Suprapubic skin (tissue), 4 donors: ENCODE results near the gene BNC1. TPM values are rescaled to one million over a fixed set of nuclear protein-coding genes. Genes with fewer than 3 reads are reported as not detected.

ENCODE experiments used
- DNase-seq, 2 donors: peaks; one replicate each; pipeline ENCODE4 v3.0.0-alpha.2; 2019; ENCODE audit warnings: low spot score in 2 of 2
- H3K27ac ChIP-seq: fragments of 200-600 bp; sonication (generic); one replicate; pipeline ENCODE4 v1.5.1; 2019
- H3K27me3 ChIP-seq: fragments of 200-600 bp; sonication (generic); one replicate; pipeline ENCODE4 v1.5.1; 2019
- H3K36me3 ChIP-seq: fragments of 200-600 bp; sonication (generic); one replicate; pipeline ENCODE4 v1.5.1; 2019
- H3K4me1 ChIP-seq: fragments of 200-600 bp; sonication (generic); one replicate; pipeline ENCODE4 v1.5.1; 2019
- H3K4me3 ChIP-seq: fragments of 200-600 bp; sonication (generic); one replicate; pipeline ENCODE4 v1.5.1; 2019; ENCODE audit warnings: mild to moderate bottlenecking
- H3K9me3 ChIP-seq: fragments of 200-600 bp; sonication (generic); one replicate; pipeline ENCODE4 v1.5.1; 2019
- EP300 ChIP-seq: sonication (generic); formaldehyde crosslinking; IDR thresholded peaks from one replicate; pipeline ENCODE4 v1.6.1; 2017; ENCODE audit warnings: antibody characterized with exemption
- POLR2A ChIP-seq, 2 donors: fragments of 450-650 bp; IDR thresholded peaks; one replicate each; pipeline ENCODE4 v1.6.1; 2017; ENCODE audit warnings: antibody characterized with exemption in 2 of 2, mild to moderate bottlenecking in 2 of 2, moderate library complexity in 2 of 2
- POLR2AphosphoS5 ChIP-seq, 3 donors: sonication (generic); formaldehyde crosslinking; IDR thresholded peaks; one replicate each; pipeline ENCODE4 v1.6.1; 2017; ENCODE audit warnings: antibody characterized with exemption in 3 of 3
- WGBS: methylation state at CpG from one replicate; pipeline ENCODE4 v1.1.5; 2018; 5-methylcytosine and 5-hydroxymethylcytosine counted together
- total RNA-seq, 4 donors: library from RNA; depleted of rRNA; stranded (reverse); fragments of >200 nt; gene quantifications; one replicate each; pipeline ENCODE4 v1.1.0, GENCODE V29; 2016
- TF ChIP-seq, protein P1 (sequence below), 2 donors: fragments of 200-600 bp in 1 of 2; fragments of 450-650 bp in 1 of 2; sonication (generic) in 1 of 2; IDR thresholded peaks; one replicate each; pipeline ENCODE4 v1.5.1; 2016 to 2019; ENCODE audit warnings: antibody characterized with exemption in 2 of 2, mild to moderate bottlenecking in 1 of 2, moderate library complexity in 1 of 2

The BNC1 gene
- total RNA-seq, 4 donors from 2014 or later: 28.3 to 72.4 (median 48.8) TPM

DNA sequence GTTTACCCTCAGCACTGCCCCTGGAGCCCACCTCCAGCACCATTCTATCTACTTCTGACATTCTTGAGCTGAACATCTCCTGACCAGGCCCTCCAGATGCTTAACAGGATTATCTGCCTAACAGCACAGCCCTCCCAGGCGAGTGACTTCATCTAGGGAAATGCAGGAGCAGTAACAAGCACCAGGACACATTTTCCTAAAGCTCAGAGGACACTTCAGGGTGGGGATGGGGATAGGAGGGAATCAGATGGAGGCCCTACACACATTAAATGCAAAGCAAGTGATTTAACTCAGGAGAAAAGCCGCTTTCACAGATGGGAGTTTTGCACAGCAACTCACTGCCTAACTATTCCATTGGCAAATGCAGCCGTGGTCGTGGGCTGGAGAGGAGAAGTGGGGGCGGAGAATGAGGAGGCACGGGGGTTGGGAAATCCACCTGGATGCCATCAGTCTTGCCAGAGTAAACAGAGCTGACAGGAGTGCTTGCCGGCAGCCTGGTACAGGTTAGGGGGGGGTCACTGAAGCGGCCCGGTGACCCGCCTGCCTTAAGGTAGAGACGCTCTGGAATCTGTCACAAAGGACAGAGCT, 21.3 kb upstream of the BNC1 start:
- WGBS: 35% methylated on average over 11 of the region's 11 CpGs
- Histone ChIP-seq H3K4me3 (no peak overlapping the region), H3K36me3 (no peaks in the 10 kb centered on the region), H3K27ac (peak overlapping the region; percentile 26), H3K27me3 (peaks cover 14% of the 10 kb centered on the region), H3K9me3 (no peaks in the 10 kb centered on the region), H3K4me1 (peaks cover 15% of the 10 kb centered on the region)
- TF ChIP-seq, protein P1, sequence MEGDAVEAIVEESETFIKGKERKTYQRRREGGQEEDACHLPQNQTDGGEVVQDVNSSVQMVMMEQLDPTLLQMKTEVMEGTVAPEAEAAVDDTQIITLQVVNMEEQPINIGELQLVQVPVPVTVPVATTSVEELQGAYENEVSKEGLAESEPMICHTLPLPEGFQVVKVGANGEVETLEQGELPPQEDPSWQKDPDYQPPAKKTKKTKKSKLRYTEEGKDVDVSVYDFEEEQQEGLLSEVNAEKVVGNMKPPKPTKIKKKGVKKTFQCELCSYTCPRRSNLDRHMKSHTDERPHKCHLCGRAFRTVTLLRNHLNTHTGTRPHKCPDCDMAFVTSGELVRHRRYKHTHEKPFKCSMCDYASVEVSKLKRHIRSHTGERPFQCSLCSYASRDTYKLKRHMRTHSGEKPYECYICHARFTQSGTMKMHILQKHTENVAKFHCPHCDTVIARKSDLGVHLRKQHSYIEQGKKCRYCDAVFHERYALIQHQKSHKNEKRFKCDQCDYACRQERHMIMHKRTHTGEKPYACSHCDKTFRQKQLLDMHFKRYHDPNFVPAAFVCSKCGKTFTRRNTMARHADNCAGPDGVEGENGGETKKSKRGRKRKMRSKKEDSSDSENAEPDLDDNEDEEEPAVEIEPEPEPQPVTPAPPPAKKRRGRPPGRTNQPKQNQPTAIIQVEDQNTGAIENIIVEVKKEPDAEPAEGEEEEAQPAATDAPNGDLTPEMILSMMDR (IDR thresholded peaks at IDR 0.05): no peak
- TF ChIP-seq EP300: no peak
- TF ChIP-seq POLR2A (IDR thresholded peaks at IDR 0.05): no peak
- no peak for TF ChIP-seq POLR2AphosphoS5 (IDR thresholded peaks at IDR 0.05)
- DNase-seq: no peak

DNA sequence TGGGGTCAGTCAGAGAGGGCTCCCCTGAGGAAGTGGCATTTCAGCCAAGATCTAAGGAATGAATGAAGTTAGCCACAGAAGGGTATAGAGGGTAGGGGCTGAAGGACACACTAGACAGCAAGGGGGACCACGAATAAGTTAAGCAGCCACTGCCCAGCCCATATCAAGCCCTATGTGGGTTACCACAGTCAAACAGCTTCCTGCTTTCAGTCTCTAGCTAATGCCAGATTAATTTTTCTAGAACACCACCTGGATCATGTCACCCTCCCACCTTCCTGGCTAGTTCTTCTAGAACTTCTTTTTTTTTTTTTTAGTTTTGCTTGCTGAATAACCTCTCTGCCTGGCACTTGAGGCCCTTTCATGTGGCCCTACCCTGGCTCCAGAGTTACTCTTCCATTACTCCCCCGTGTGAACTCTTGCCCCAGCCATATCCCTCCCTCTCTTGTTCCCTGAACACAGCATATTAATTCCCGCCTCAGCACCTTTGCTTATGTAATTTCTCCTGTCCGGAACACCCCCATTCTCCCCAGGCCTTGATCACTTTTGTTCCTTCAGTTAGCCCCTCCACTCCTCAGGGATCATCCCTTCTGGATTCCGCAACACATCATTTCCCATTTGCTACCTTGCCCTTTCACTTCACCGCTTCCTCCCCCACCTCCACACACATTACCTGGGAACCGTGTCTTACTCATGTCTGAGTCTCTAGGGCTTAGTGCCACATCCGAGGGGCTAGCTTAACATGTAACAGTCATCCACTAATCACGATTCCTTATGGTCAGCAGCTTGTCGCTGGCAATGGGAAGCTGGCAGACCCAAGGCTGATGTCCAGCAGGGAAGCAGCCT, 20.6 kb upstream of the BNC1 start:
- no peak for DNase-seq

DNA sequence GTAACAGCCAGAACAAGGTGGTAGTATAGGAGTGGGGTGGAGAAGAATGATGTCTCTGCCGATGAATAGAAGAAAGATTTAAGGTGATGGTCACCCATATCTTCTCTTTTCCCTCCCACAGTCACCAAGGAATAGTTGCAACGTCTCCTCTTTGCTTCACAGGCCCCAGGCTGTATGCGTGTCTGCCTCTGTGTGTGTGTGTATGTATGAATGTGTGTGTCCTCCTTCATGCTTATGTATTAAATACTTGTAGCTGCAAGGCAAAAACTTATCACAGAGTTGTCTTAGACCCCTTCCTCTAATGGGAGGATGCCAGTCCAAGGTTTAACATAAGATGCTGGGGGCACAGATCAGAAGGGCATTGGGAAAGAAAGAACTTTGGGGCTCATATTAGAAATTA, 19.1 kb upstream of the BNC1 start:
- DNase-seq: no peak
- 63% methylated on average over 3 of the region's 3 CpGs for WGBS

More for the DNA sequence above, 20.6 kb upstream of the BNC1 start:
- H3K36me3 ChIP-seq: no peaks in the 10 kb centered on the region
- no peaks in the 10 kb centered on the region for H3K9me3 ChIP-seq
- H3K4me1 ChIP-seq: peaks cover 8% of the 10 kb centered on the region
- no peak overlapping the region for H3K4me3 ChIP-seq
- TF ChIP-seq POLR2A (IDR thresholded peaks at IDR 0.05): no peak
- TF ChIP-seq, protein P1 (IDR thresholded peaks at IDR 0.05): no peak
- TF ChIP-seq EP300: no peak
- TF ChIP-seq POLR2AphosphoS5 (IDR thresholded peaks at IDR 0.05): no peak
- H3K27me3 ChIP-seq: peaks cover 14% of the 10 kb centered on the region
- 77% methylated on average over 10 of the region's 10 CpGs for WGBS
- peak overlapping the region; percentile 26 for H3K27ac ChIP-seq

DNA sequence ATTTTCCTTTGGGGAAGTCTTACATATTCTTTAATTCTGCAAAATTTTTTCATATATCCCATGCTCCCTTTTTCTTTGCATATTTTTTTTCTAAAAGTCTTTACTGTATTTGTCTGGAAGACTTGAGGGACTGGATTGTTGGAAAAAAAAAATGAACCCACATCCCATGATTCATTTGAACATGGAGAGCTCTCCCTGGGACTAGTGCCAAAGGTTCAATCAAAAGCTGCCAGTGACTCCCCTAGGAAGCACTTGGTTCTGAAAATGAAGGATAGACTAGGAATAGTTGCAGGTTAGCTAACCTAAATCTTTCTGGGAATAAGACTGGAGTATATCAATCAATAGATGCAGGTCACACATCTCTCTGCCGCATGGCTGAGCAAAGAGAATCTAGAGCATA, 16.4 kb upstream of the BNC1 start:
- no peak for DNase-seq
- H3K36me3 ChIP-seq: no peaks in the 10 kb centered on the region
- no peak overlapping the region for H3K27ac ChIP-seq
- 90% methylated on average over 1 of the region's 1 CpG for WGBS
- H3K4me1 ChIP-seq: peaks cover 8% of the 10 kb centered on the region
- H3K4me3 ChIP-seq: no peak overlapping the region
- H3K27me3 ChIP-seq: peaks cover 11% of the 10 kb centered on the region
- no peak for TF ChIP-seq POLR2AphosphoS5 (IDR thresholded peaks at IDR 0.05)
- no peak for TF ChIP-seq POLR2A (IDR thresholded peaks at IDR 0.05)
- TF ChIP-seq, protein P1 (IDR thresholded peaks at IDR 0.05): no peak
- no peak for TF ChIP-seq EP300
- H3K9me3 ChIP-seq: no peaks in the 10 kb centered on the region

More for the DNA sequence above, 19.1 kb upstream of the BNC1 start:
- Histone ChIP-seq H3K4me3 (no peak overlapping the region), H3K4me1 (peaks cover 8% of the 10 kb centered on the region), H3K9me3 (no peaks in the 10 kb centered on the region), H3K27me3 (peaks cover 14% of the 10 kb centered on the region), H3K27ac (no peak overlapping the region), H3K36me3 (no peaks in the 10 kb centered on the region)
- TF ChIP-seq, protein P1 (IDR thresholded peaks at IDR 0.05): no peak
- TF ChIP-seq POLR2A (IDR thresholded peaks at IDR 0.05) (no peak), POLR2AphosphoS5 (IDR thresholded peaks at IDR 0.05) (no peak), EP300 (no peak)

DNA sequence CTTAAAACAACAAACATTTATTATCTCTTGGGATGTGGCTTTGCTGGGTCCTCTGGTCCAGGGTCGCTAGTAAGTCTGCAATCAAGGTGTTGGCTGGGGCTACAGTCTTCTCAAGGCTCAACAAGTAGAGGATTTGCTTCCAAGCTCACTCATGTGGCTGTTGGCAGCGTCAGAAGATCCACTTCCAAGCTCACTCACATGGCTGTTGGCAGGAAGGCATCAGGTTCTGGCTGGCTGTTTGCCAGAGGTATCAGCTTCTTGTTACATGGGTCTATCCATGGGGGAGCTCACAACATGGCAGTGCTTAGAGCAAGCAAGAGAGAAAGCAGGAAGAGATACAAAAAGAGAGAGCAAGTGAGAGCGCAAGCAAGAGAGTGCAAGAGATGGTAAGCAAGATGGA, 15.0 kb upstream of the BNC1 start:
- H3K4me3 ChIP-seq: no peak overlapping the region
- no peaks in the 10 kb centered on the region for H3K36me3 ChIP-seq
- TF ChIP-seq, protein P1 (IDR thresholded peaks at IDR 0.05): no peak
- no peak for TF ChIP-seq POLR2A (IDR thresholded peaks at IDR 0.05)
- TF ChIP-seq EP300: no peak
- no peak for TF ChIP-seq POLR2AphosphoS5 (IDR thresholded peaks at IDR 0.05)
- H3K9me3 ChIP-seq: no peaks in the 10 kb centered on the region
- H3K4me1 ChIP-seq: no peaks in the 10 kb centered on the region
- no peak for DNase-seq
- H3K27ac ChIP-seq: no peak overlapping the region
- H3K27me3 ChIP-seq: no peaks in the 10 kb centered on the region
- WGBS: 52% methylated on average over 3 of the region's 3 CpGs
